HG02943 (cell line): ENCODE results near the gene CCDC92B.

Experiments used
- ATAC-seq: cut with Tn5 transposase; IDR thresholded peaks from one replicate; pipeline ENCODE4 v1.9.1; 2021; ENCODE audit warnings: mild to moderate bottlenecking, low read depth, moderate library complexity; ENCODE audit not compliant: unreplicated experiment

Gene CCDC92B

GRCh38 chr17:2723505-2723996, 25.9 kb downstream of the CCDC92B start:
- no peak for ATAC-seq

GRCh38 chr17:2722611-2723010, 26.8 kb downstream of the CCDC92B start:
- ATAC-seq = no peak

DNA sequence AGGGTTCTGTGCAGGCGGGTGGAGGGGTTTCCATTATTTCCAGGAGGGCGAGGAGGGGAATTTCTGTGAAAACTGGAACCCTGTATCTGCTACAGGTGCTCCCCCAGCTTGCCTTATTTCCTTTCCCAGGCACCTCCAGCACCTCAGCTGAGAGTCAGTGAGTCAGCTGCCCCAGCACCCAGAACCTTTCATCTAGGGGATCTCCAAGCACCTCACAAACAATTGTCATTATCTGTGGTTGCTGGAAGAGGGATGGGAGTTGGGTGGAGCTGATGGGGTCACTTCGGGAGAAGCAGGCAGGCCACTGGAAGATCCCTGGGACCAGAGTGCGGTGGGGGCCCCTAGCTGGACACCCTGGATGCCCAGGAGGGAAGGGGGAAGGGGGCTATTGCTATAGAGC, 27.8 kb downstream of the CCDC92B start:
- no peak for ATAC-seq

DNA sequence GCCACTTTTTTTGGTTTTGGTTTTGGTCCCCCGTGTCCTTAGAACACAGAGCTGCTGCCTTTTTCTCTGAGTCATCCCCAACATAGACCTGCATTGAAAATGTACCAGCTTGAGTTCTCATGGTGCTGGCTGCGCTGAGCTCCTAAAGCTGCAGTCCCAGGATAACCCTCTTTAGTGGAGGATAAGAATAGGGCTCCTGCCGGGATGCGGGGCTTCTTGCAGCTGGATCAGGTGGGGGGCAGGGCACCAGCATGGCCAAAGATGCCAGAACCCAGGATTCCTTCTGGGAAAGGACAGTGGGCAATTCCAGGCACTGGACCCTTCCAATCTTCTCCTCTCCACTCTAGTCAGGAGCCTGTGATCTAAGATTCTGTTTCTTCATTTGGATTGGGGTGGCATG, 29.6 kb downstream of the CCDC92B start:
- no peak for ATAC-seq

DNA sequence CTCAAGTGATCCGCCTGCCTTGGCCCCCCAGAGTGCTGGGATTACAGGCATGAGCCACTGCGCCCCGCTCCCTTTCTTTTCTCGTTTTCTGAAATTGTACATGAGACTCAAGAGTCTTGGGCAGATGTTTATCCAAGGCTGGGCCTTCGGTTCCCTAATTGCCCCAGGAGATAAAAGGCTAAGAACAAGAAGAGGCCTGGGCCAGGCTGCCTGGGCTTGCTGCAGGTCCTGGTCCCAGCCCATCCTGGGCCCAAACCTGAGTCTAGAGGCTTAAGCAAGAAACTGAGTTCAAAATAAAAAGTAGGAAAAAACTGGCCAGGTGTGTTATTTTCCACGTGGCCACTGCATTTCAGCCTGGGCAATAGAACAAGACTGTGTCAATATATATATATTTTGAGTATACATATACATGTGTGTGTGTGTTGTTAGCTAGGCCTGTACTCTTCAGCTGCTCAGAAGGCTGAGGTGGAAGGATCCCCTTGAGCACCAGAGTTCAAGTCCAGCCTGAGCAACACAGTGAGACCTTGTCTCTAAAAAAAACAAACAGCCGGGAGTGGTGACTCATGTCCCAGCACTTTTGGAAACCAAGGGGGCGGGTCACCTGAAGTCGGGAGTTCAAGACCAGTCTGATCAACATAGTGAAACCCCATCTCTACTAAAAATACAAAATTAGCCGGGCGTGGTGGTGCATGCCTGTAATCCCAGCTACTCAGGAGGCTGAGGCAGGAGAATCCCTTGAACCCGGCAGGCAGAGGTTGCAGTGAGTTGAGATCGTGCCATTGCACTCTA, 31.1 kb downstream of the CCDC92B start:
- no peak for ATAC-seq

- no peak for ATAC-seq
Measured at GRCh38 chr17:2716649-2717048, 32.8 kb downstream of the CCDC92B start.

DNA sequence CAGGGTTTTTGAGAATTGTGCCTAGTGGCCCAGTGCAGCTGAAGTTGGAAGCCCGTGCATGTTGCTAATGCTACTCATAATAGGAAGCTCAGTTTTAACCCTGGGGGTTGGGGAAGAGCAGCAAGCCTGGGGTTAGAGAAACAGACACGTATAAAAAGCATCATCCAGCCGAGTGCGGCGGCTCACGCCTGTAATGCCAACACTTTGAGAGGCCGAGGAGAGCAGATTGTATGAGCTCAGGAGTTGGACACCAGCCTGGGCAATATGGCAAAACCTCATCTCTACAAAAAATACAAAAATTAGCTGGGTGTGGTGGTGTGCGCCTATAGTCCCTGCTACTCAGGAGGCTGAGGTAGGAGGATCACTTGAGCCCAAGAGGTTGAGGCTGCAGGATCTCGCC, 35.6 kb downstream of the CCDC92B start:
- no peak for ATAC-seq

DNA sequence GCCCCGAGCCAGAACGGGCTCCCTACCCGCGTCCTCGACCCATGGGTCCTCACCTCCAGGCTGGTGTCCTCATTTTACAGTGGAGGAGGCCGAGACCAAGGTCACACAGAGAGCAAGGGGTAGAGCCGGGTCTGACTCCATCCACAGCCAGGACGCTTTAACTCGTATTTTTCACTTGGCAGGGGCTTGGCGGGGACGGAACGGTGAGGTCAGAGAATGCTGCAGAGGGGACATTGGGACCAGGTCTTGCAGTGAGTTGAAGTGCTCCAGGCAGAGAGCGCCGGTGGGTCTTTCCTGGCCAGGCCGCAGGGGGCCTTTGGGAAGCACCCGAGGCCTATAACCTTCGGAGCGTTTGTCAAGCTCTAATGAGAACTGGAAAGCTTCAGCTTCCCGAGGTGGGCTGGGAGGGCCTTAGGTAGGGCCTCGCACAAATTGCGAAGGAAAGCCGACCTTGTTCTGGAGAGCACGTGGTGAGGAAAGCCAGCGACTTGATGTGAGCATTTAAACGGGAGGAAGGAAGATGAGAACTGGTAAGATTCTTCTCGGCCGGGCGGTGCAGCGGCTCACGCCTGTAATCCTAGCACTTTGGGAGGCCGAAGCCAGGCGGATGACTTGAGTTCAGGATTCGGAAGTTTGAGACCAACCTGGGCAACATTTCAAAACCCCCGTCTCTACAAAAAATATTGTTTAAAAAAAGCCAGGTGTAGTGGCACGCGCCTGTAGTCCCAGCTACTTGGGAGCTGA, 37.0 kb downstream of the CCDC92B start:
- ATAC-seq = no peak

- ATAC-seq = peak; percentile 61
Measured at GRCh38 chr17:2711608-2712299, 37.7 kb downstream of the CCDC92B start, which contains the start of gene CLUH. Gene CLUH (minus strand): TSS chr17:2711764. CDS start chr17:2711661, 103 bp downstream.

DNA sequence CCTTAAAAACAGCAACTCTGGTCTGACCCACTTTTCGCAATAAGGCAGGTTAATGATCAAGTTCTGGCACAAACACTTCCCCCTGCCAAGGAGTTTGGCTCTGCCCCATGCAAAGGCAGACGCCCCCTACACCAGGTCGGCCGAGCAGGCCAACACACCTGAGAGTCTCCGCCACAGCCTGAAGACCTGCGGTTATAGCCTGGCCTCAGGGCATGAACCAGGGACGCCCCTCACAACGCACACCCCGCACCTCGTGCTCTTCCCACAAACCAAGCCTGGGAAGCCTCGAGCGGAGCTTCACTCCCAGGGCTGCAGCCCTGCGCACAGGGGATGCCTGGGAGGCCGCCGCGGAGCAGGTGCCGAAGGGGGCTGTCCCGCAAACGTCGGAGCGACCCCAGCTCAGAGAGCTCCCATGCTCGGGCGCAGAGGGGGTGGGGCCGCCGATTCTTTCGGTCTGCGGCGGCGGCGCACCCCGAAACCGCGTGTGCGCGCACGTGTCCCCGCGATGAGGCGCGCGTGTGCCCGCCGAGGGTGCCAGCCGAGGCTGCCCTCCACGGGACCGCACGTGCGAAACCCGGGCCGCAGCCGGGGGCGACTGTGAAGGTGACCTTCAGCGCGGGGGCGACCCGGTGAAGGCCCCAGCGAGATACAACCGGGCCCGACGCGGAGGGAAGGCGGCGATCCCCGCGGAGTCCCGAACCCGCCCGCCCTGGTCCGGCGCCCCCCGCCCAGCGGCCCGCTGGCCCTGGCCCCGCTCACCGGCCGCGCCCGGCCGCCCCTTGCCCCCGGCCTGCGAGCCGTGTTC, 38.4 kb downstream of the CCDC92B start:
- peak; percentile 14 for ATAC-seq

GRCh38 chr17:2710071-2710802, 39.2 kb downstream of the CCDC92B start:
- ATAC-seq = no peak

DNA sequence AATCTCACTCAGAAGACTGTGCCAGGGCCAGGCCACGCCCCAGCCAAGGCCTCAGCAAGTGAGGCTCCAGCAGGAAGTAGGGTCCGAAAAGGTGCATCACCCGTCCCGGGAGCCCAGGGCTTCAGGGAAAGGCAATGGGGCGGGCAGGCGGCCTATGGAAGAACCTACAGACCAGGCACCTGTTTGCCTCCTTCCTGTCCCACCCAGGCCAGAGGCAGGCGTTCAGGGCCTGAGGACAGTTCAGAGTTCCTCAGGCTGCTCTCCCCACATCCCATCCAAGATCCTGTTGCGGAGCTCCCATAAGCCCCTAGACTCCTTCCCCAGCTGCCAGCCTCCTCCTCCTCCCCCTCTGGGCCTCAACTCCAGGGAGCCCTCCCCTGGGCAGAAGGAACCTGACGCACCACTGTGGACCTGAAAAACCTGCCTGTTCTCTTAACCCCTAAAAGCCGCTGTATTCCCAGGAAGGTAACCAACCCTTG, 40.2 kb downstream of the CCDC92B start:
- no peak for ATAC-seq

- no peak for ATAC-seq
Measured at GRCh38 chr17:2708585-2709182, 40.8 kb downstream of the CCDC92B start.

GRCh38 chr17:2707721-2708584, 41.5 kb downstream of the CCDC92B start:
- no peak for ATAC-seq

- no peak for ATAC-seq
Measured at GRCh38 chr17:2706911-2707510, 42.4 kb downstream of the CCDC92B start.

GRCh38 chr17:2705888-2706795, 43.3 kb downstream of the CCDC92B start:
- ATAC-seq = no peak

DNA sequence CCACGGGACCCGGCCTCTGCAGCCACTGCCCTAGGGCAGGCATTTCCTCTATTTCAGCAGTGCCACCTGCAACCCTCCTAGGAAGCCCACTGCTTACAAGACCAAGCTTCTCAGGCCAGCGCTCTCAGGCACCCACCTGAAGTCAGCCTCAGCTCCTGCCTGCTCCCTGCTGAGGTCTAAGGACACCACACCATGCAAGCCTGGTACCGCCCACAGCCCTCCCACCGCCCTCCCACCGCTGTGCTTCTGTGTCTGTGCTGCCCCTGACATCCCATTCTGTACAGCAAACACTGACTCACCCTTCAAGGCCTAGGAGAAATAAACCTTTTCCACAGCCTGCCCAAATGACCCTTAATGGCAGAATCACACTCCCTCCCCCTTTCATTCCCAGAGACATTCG, 44.2 kb downstream of the CCDC92B start:
- ATAC-seq = no peak
